HL-60/S4 treated with phorbol 12-myristate 13-acetate at 8.2 ng/mL for 4 days and 3 days (cell line): Measurements from ENCODE around the gene ERAP2.

Experiments used
- in situ Hi-C: fragments of 300-500 bp; cut with MboI; formaldehyde crosslinking; loops from 2 replicates; pipeline ENCODE4 v1.15.0; 2022; ENCODE audit warnings: low sequenced_read_pairs

Gene ERAP2

DNA sequence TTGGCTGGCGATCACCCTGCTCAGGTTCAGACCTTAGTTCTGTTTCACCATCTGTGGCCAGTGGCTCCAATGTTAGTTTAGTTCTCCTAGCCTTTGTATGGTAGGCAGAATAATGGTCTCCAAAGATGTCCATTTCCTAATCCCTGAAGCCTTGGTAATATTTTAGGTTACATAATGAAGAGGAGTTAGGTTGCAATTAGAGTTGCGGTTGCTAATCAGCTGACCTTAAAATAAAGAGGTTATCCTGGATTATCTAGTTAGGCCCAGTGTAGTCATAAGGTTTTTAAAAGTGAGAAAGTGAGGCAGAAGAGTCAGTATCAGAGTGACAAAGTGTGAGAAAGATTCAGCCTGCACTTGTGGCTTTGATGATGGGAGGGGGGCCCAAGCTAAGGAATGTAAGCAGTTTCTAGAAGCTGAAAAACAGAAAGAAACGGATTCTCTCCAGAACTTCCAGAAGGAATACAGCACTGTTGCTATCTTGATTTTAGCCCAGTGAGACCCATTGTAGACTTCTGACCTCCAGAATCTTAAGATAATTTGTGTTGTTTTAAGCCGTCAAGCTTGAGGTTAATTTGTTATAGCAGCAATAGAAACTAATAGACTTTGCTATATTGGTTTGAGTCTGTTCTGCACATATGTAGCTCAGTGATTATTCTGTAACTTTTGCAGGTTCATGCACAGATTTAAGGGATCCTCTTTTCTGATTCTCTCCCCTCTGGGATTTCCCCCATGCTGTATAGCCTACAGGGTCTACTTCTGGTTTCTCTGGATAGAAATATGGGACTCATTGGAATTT lies 81.2 kb downstream of the ERAP2 start:
- in situ Hi-C loops = no loop called here

DNA sequence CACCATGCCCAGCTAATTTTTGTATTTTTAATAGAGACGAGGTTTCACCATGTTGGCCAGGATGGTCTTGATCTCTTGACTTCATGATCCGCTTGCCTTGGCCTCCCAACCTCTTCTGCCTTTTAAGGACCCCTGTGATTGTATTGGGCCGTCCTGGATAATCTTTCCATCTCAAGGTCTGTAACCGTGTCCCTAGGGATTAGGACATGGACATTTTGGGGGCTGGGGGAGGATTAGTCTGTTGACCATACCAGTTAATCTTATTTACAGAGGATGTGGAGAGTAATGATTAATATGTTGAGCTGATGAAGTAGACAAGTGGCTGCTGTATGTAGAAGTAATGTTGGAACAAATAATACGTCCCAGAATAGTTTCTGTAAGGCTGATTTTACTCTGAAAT lies 82.7 kb downstream of the ERAP2 start:
- in situ Hi-C loops = no loop called here

- in situ Hi-C loops = no loop called here
Measured at GRCh38 chr5:96961053-96961452, 84.8 kb downstream of the ERAP2 start.

GRCh38 chr5:96962540-96962991 lies 86.3 kb downstream of the ERAP2 start:
- in situ Hi-C loops = no loop called here

DNA sequence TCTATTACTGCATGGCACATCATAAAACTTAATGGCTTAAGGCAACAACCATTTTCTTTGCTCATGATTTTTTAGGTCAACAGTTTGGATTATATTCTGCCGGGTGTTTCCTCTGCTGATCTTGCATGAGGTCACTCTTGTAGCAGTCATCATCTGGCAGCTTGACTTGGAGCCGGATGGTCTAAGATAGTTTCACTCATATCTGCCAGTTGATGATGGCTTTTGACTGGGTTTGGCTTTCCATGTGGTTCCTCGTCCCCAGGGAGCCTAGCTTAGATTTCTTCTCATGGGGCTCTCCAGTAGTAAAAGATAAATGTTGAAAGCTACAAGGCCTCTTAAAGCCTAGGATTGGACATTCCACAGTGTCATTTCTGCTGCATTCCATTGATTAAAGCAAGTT lies 87.0 kb downstream of the ERAP2 start:
- in situ Hi-C loops = no loop called here

DNA sequence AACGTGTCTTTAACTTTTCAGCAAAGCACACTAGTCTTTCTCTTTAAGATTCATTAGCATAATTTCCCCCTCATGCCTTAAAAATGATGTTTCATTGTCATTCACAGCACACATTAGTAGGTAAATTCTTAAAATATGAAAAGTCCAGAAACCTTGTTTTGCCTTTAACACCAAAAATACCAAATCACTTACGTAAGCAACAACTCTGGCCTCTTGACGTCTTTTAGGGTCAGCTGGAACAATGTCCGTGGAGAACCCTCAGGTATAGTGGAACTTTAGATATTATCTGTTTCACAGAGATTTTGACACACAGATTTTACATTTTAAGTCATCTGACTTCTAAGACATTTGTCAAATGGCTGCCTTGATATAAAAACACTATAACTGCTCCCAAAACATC lies 90.5 kb downstream of the ERAP2 start:
- in situ Hi-C loops = no loop called here

GRCh38 chr5:96967400-96967799 lies 91.1 kb downstream of the ERAP2 start:
- in situ Hi-C loops = no loop called here

DNA sequence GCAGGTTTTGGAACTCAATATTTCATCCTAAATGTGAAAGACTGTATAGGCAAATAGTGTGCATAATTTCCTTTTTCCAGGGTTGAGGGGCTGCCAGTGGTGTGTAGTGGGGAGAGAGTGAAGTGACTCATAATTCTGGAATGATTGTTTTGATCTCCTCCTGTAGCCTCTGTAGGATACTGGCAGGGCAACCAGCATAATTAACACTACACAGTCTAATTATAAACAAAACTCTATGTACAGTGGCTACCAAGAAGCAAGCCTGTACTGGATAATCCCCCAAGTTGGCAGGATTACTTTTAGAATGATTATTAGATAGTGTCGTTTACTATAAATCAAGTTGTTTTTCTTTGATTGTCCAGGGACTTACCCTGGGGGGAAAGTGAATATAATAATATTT lies 91.8 kb downstream of the ERAP2 start:
- in situ Hi-C loops = no loop called here

- in situ Hi-C loops = no loop called here
Measured at GRCh38 chr5:96968614-96969013, 92.3 kb downstream of the ERAP2 start.
